Measurements from ENCODE around the gene TMEM59.
"Not testable (repeated sequence)": the region's sequence is repeated elsewhere in the genome, so short reads cannot be mapped to it uniquely, and the experiment has no call there.

TMEM59 gene

DNA sequence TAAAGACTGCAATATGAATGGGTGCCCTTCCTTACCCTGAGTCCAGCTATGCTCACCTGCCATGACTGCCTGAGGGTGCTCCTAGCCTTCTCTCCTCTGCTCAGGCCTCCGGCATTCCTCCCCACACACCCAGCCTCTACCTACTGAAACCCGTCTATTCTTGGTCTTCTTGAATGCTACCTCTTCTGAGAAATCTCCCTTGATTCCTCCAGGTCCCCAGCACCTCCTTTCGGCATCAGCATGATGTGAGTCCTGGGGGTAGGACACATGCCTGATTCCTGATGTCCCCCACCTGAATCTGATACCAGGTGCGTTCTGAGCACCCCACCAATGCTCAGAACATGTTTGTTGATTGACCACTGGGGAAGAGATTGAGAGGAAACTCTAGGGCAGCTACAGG is 43.6 kb downstream of the TMEM59 start:
- H3K27me3 ChIP-seq (ENCODE audit: control insufficient read depth in 1 of 2, insufficient read depth in 2 of 2, low read length in 2 of 2) = peaks cover 0 to 13% of the 10 kb centered on the region in 2 donors
- H3K27ac ChIP-seq (ENCODE audit: low read depth, low read length) = no peak overlapping the region
- no peaks in the 10 kb centered on the region for H3K36me3 ChIP-seq (ENCODE audit: insufficient read depth, low read length)
- H3K9me3 ChIP-seq (ENCODE audit: low read length) = no peaks in the 10 kb centered on the region
- H3K4me1 ChIP-seq (ENCODE audit: insufficient read depth, low read length) = no peaks in the 10 kb centered on the region
- H3K9ac ChIP-seq (ENCODE audit: low read length) = no peak overlapping the region
- H3K4me3 ChIP-seq (ENCODE audit: low read depth in 1 of 2, low read length in 2 of 2) = no peak overlapping the region

DNA sequence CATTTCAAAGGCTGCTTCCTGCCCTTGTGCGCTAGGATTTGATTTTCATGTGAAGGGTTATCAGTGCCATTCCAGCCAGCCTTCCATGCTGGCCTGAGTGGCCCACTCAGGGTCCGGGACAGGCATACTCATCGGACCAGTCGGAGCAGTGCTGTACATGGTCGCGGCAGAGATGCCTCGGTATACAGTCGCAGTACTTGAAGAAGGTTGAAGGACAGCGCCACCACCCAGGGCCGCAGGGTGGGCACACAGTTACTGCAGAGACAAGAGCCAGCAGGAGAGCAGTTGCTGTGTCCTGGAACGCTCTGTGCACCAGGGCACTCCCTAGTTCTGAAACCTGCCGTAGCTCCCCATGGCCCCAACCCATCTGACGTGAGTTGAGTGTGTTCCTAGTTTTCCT is 44.1 kb downstream of the TMEM59 start:
- H3K27ac ChIP-seq (ENCODE audit: low read depth, low read length) = no peak overlapping the region
- no peak overlapping the region for H3K4me3 ChIP-seq (ENCODE audit: low read depth in 1 of 2, low read length in 2 of 2)
- peaks cover 0 to 9% of the 10 kb centered on the region in 2 donors for H3K27me3 ChIP-seq (ENCODE audit: control insufficient read depth in 1 of 2, insufficient read depth in 2 of 2, low read length in 2 of 2)
- H3K36me3 ChIP-seq (ENCODE audit: insufficient read depth, low read length) = no peaks in the 10 kb centered on the region
- H3K9me3 ChIP-seq (ENCODE audit: low read length) = no peaks in the 10 kb centered on the region
- no peak overlapping the region for H3K9ac ChIP-seq (ENCODE audit: low read length)
- H3K4me1 ChIP-seq (ENCODE audit: insufficient read depth, low read length) = no peaks in the 10 kb centered on the region

DNA sequence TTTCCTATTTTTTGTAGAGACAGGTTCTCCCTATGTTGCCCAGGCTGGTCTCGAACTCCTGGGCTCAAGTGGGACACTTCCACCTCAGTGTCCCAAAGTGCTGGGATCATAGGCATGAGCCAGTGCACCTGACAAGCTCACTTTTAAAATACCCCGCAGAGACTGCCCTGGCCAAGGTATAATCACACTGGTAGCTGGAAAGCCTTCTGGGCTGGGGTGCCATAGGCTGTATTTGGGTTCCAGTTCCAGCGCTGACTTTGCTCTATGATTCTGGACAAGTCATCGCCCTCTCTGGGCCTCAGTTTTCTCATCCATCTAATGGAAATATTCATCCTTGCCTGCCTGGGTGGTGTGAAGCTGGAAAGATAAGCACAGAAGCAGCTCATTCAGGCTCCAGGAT is 45.4 kb downstream of the TMEM59 start:
- Histone ChIP-seq H3K4me3 (ENCODE audit: low read depth in 1 of 2, low read length in 2 of 2) (no peak overlapping the region), H3K4me1 (ENCODE audit: insufficient read depth, low read length) (no peaks in the 10 kb centered on the region), H3K27me3 (ENCODE audit: control insufficient read depth in 1 of 2, insufficient read depth in 2 of 2, low read length in 2 of 2) (no peaks in the 10 kb centered on the region), H3K27ac (ENCODE audit: low read depth, low read length) (no peak overlapping the region), H3K9ac (ENCODE audit: low read length) (no peak overlapping the region), H3K36me3 (ENCODE audit: insufficient read depth, low read length) (no peaks in the 10 kb centered on the region), H3K9me3 (ENCODE audit: low read length) (no peaks in the 10 kb centered on the region)

DNA sequence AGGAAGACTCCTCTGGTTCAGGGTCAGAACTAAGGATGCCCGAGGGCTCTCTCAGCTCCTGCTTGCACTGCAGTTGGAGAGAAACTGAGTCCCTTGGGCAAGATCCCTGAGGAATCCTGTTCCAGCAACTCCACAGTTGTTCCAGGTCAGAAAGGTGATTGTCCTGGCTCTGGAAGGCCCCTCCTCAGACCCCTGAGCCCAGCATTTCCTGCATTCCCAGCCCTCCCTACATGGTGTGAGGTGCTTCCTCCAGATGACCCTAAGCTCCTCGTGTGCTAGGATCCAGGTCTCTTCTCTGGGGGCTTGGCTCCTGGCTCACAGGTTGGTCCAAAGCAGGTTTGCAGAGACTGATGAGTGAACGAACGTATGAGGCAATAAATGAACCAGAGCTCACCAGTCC is 46.5 kb downstream of the TMEM59 start:
- Histone ChIP-seq H3K36me3 (ENCODE audit: insufficient read depth, low read length) (no peaks in the 10 kb centered on the region), H3K4me3 (ENCODE audit: low read depth in 1 of 2, low read length in 2 of 2) (no peak overlapping the region), H3K4me1 (ENCODE audit: insufficient read depth, low read length) (no peaks in the 10 kb centered on the region), H3K27ac (ENCODE audit: low read depth, low read length) (no peak overlapping the region), H3K9ac (ENCODE audit: low read length) (no peak overlapping the region), H3K9me3 (ENCODE audit: low read length) (no peaks in the 10 kb centered on the region), H3K27me3 (ENCODE audit: control insufficient read depth in 1 of 2, insufficient read depth in 2 of 2, low read length in 2 of 2) (no peaks in the 10 kb centered on the region)

DNA sequence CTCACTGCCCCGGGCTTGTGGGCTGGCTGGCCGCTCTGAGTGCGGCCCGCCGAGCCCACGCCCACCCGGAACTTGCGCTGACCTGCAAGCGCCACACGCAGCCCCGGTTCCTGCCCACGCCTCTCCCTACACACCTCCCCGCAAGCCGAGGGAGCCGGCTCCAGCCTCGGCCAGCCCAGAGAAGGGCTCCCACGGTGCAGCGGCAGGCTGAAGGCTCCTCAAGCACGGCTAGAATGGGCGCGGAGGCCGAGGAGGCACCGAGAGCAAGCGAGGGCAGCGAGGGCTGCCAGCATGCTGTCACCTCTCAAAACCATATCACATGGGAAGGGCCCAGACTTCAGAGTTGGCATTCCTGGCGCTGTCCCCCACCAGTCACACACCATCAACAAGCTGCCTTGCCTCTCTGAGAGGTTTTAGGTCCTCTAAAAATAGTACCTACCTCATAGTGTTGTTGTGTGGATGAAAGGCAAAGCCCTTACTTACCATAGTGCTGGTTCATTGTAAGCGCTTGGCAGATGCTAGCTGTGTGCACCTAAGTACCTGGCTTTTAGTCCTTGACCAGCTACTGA is 48.4 kb downstream of the TMEM59 start:
- Histone ChIP-seq H3K27me3 (ENCODE audit: control insufficient read depth in 1 of 2, insufficient read depth in 2 of 2, low read length in 2 of 2) (no peaks in the 10 kb centered on the region), H3K9me3 (ENCODE audit: low read length) (no peaks in the 10 kb centered on the region), H3K4me1 (ENCODE audit: insufficient read depth, low read length) (no peaks in the 10 kb centered on the region), H3K27ac (ENCODE audit: low read depth, low read length) (no peak overlapping the region), H3K4me3 (ENCODE audit: low read depth in 1 of 2, low read length in 2 of 2) (no peak overlapping the region), H3K36me3 (ENCODE audit: insufficient read depth, low read length) (no peaks in the 10 kb centered on the region), H3K9ac (ENCODE audit: low read length) (no peak overlapping the region)

DNA sequence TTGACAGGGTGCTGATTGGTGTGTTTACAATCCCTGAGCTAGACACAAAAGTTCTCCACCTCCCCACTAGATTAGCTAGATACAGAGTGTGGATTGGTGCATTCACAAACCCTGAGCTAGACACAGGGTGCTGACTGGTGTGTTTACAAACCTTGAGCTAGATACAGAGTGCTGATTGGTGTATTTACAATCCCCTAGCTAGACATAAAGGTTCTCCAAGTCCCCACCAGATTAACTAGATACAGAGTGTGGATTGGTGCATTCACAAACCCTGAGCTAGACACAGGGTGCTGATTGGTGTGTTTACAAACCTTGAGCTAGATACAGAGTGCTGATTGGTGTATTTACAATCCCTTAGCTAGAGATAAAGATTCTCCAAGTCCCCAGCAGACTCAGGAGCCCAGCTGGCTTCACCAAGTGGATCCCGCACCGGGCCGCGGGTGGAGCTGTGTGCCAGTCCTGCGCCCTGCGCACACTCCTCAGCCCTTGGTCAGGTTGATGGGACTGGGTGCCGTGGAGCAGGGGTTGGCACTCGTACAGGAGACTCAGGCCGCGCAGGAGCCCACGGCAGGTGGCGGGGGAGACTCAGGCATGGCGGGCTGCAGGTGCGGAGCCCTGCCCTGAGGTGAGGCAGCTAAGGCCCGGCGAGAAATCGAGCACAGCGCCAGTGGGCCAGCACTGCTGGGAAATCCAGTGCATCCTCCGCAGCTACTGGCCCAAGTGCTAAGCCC is 49.1 kb downstream of the TMEM59 start:
- not testable (repeated sequence) for H3K36me3 ChIP-seq (ENCODE audit: insufficient read depth, low read length); H3K4me3 ChIP-seq (ENCODE audit: low read depth in 1 of 2, low read length in 2 of 2); H3K9me3 ChIP-seq (ENCODE audit: low read length); H3K4me1 ChIP-seq (ENCODE audit: insufficient read depth, low read length); H3K9ac ChIP-seq (ENCODE audit: low read length); H3K27me3 ChIP-seq (ENCODE audit: control insufficient read depth in 1 of 2, insufficient read depth in 2 of 2, low read length in 2 of 2); H3K27ac ChIP-seq (ENCODE audit: low read depth, low read length)

DNA sequence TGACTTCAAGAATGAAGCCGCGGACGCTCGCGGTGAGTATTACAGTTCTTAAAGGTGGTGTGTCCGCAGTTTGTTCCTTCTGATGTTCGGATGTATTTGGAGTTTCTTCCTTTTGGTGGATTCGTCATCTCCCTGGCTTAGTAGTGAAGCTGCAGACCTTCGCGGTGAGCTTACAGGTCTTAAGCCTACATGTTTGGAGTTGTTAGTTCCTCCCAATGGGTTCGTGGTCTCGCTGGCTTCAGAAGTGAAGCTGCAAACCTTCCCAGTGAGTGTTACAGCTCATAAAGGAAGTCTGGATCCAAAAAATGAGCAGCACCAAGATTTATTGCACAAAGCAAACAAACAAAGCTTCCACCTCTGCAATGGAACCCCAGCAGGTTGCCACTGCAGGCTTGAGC is 49.8 kb downstream of the TMEM59 start:
- no peaks in the 10 kb centered on the region for H3K36me3 ChIP-seq (ENCODE audit: insufficient read depth, low read length)
- H3K27me3 ChIP-seq (ENCODE audit: control insufficient read depth in 1 of 2, insufficient read depth in 2 of 2, low read length in 2 of 2) = no peaks in the 10 kb centered on the region
- no peaks in the 10 kb centered on the region for H3K9me3 ChIP-seq (ENCODE audit: low read length)
- H3K9ac ChIP-seq (ENCODE audit: low read length) = no peak overlapping the region
- no peaks in the 10 kb centered on the region for H3K4me1 ChIP-seq (ENCODE audit: insufficient read depth, low read length)
- H3K27ac ChIP-seq (ENCODE audit: low read depth, low read length) = no peak overlapping the region
- no peak overlapping the region for H3K4me3 ChIP-seq (ENCODE audit: low read depth in 1 of 2, low read length in 2 of 2)

DNA sequence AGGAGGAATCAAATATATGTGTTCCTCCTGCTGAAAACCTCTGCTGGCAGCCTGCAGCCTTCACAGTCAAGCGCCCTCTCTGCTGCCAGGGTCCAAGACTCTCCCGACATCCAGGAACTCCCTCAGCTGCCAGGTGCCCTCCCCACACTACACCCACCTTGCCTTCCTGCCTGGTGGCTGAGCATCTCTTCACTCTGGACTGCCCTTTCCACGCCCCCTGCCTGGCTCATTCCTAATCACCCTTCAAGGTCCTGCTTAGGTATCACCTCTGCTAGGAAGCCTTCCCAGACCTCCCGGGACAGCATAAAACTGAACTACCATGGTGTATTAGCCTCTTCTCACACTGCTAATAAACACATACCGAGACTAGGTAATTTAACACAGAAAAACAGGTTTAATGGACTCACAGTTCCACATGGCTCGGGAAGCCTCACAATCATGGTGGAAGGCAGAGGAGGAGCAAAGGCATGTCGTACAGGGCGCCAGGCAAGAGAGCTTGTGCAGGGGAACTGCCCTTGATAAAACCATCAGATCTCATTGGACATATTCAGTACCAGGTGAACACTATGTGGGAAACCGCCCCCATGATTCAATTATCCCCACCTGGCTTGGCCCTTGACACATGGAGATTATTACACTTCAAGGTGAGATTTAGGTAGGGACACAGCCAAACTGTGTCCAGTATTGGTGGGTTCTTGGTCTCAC is 50.3 kb downstream of the TMEM59 start:
- no peaks in the 10 kb centered on the region for H3K36me3 ChIP-seq (ENCODE audit: insufficient read depth, low read length)
- H3K9ac ChIP-seq (ENCODE audit: low read length) = no peak overlapping the region
- H3K27me3 ChIP-seq (ENCODE audit: control insufficient read depth in 1 of 2, insufficient read depth in 2 of 2, low read length in 2 of 2) = no peaks in the 10 kb centered on the region
- H3K9me3 ChIP-seq (ENCODE audit: low read length) = no peaks in the 10 kb centered on the region
- H3K4me1 ChIP-seq (ENCODE audit: insufficient read depth, low read length) = no peaks in the 10 kb centered on the region
- H3K27ac ChIP-seq (ENCODE audit: low read depth, low read length) = no peak overlapping the region
- no peak overlapping the region for H3K4me3 ChIP-seq (ENCODE audit: low read depth in 1 of 2, low read length in 2 of 2)

DNA sequence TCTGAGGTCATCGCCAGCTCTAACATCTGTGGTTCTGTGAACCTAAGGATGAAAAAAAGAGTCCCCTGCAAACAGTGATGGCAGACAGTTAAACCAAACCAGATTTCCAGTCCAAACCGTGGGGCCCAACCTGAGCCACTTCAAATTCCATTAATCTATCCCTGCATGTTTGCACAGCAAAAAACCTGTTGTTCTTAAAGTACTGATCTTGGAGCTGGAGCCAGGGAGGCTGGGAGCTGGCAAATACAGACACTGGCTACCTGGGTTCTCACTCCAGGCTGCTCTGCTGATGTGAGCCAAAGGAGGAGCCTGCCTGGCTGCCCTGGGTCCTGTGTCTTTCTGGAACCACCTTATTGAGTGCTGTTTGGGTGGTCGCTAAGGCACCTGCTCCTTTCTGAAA is 51.4 kb downstream of the TMEM59 start:
- Histone ChIP-seq H3K9me3 (ENCODE audit: low read length) (no peaks in the 10 kb centered on the region), H3K36me3 (ENCODE audit: insufficient read depth, low read length) (no peaks in the 10 kb centered on the region), H3K27ac (ENCODE audit: low read depth, low read length) (no peak overlapping the region), H3K27me3 (ENCODE audit: control insufficient read depth in 1 of 2, insufficient read depth in 2 of 2, low read length in 2 of 2) (no peaks in the 10 kb centered on the region), H3K4me3 (ENCODE audit: low read depth in 1 of 2, low read length in 2 of 2) (no peak overlapping the region), H3K4me1 (ENCODE audit: insufficient read depth, low read length) (no peaks in the 10 kb centered on the region), H3K9ac (ENCODE audit: low read length) (no peak overlapping the region)

DNA sequence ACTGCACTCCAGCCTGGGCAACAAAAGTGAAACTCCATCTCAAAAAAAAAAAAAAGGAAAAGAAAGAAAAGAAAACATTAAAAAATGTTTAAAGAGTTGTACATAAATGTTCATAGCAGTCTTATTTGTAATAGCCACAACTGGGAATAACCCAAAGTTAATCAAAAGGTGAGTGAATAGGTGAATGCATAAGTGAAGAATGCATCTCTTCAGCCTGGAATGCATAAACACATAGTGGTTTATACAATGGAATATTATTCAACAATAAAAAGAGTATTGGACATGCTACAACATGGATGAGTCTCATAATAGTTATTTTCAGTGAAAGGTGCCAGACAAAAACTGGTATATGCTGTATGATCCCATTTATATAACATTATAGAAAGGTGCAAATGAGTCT is 53.1 kb downstream of the TMEM59 start:
- Histone ChIP-seq H3K4me3 (ENCODE audit: low read depth in 1 of 2, low read length in 2 of 2) (no peak overlapping the region), H3K9ac (ENCODE audit: low read length) (no peak overlapping the region), H3K27me3 (ENCODE audit: control insufficient read depth in 1 of 2, insufficient read depth in 2 of 2, low read length in 2 of 2) (no peaks in the 10 kb centered on the region), H3K9me3 (ENCODE audit: low read length) (no peaks in the 10 kb centered on the region), H3K4me1 (ENCODE audit: insufficient read depth, low read length) (no peaks in the 10 kb centered on the region), H3K27ac (ENCODE audit: low read depth, low read length) (no peak overlapping the region), H3K36me3 (ENCODE audit: insufficient read depth, low read length) (no peaks in the 10 kb centered on the region)

DNA sequence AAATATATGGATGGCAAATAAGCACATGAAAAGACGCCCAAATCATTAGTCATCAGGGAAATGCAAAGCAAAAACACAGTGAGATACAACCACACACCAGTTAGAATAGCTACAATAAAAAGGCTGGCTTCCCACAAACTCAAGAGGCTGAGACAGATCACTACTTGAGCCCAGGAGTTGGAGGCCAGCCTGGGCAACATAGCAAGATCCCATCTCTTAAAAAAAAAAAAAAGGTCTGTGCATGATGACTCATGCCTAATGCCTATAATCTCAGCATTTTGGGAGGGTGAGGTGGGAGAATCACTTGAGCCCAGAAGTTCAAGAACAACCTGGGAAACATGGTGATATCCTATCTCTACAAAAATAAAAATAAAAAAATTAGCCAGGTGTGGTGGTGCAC is 54.8 kb downstream of the TMEM59 start:
- H3K27ac ChIP-seq (ENCODE audit: low read depth, low read length) = no peak overlapping the region
- no peak overlapping the region for H3K4me3 ChIP-seq (ENCODE audit: low read depth in 1 of 2, low read length in 2 of 2)
- no peaks in the 10 kb centered on the region for H3K4me1 ChIP-seq (ENCODE audit: insufficient read depth, low read length)
- no peaks in the 10 kb centered on the region for H3K9me3 ChIP-seq (ENCODE audit: low read length)
- H3K36me3 ChIP-seq (ENCODE audit: insufficient read depth, low read length) = no peaks in the 10 kb centered on the region
- H3K9ac ChIP-seq (ENCODE audit: low read length) = no peak overlapping the region
- no peaks in the 10 kb centered on the region for H3K27me3 ChIP-seq (ENCODE audit: control insufficient read depth in 1 of 2, insufficient read depth in 2 of 2, low read length in 2 of 2)

DNA sequence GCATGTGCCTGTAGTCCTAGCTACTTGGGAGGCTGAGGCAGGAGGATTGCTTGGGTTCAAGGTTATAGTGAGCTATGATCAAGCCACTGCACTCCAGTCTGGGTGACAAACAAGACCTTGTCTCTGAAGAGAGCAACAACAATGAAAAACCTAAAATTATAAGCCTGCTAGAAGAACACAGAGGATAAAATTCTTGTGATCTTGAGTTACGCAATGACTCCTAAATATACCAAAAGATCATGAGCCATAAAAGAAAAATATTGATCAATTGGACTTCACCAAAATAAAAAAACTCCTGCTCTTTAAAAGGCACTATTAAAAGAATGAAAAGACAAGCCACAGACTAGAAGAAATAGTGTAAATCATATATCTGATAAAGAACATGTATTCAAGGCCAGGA is 57.3 kb downstream of the TMEM59 start:
- H3K4me3 ChIP-seq (ENCODE audit: low read depth in 1 of 2, low read length in 2 of 2) = no peak overlapping the region
- H3K9me3 ChIP-seq (ENCODE audit: low read length) = no peaks in the 10 kb centered on the region
- H3K27me3 ChIP-seq (ENCODE audit: control insufficient read depth in 1 of 2, insufficient read depth in 2 of 2, low read length in 2 of 2) = no peaks in the 10 kb centered on the region
- H3K27ac ChIP-seq (ENCODE audit: low read depth, low read length) = no peak overlapping the region
- H3K36me3 ChIP-seq (ENCODE audit: insufficient read depth, low read length) = no peaks in the 10 kb centered on the region
- no peaks in the 10 kb centered on the region for H3K4me1 ChIP-seq (ENCODE audit: insufficient read depth, low read length)
- H3K9ac ChIP-seq (ENCODE audit: low read length) = no peak overlapping the region
